NCI-H2171 (cell line): ENCODE measurements around the gene TGFA.

Experiments
- DNase-seq: peaks from one replicate; lab custom pipeline; 2025; lab: John Stamatoyannopoulos, UW

TGFA gene

GRCh38 chr2:70552501-70553333 lies 909 bp downstream of the TGFA start:
- peak; percentile 1 for DNase-seq

- no peak for DNase-seq
These were observed 2.5 kb downstream of the TGFA start for GRCh38 chr2:70551167-70551566.

- no peak for DNase-seq
These were observed 3.7 kb downstream of the TGFA start for GRCh38 chr2:70549962-70550361.

GRCh38 chr2:70549064-70549710 lies 4.4 kb downstream of the TGFA start:
- no peak for DNase-seq

- no peak for DNase-seq
These were observed 5.4 kb downstream of the TGFA start for GRCh38 chr2:70548233-70548632.

GRCh38 chr2:70546885-70547284 lies 6.7 kb downstream of the TGFA start:
- DNase-seq = no peak

GRCh38 chr2:70546376-70546775 lies 7.2 kb downstream of the TGFA start:
- DNase-seq = no peak

- DNase-seq = peak; percentile 13
These were observed 12.1 kb downstream of the TGFA start for GRCh38 chr2:70541481-70542020.

- DNase-seq = no peak
These were observed 15.8 kb downstream of the TGFA start for GRCh38 chr2:70537840-70538239.

GRCh38 chr2:70536517-70537055 lies 17.0 kb downstream of the TGFA start:
- no peak for DNase-seq

- DNase-seq = no peak
These were observed 18.1 kb downstream of the TGFA start for GRCh38 chr2:70535573-70535972.

GRCh38 chr2:70534183-70534836 lies 19.3 kb downstream of the TGFA start:
- no peak for DNase-seq

- DNase-seq = no peak
These were observed 21.2 kb downstream of the TGFA start for GRCh38 chr2:70532244-70532935.

- DNase-seq = no peak
These were observed 22.1 kb downstream of the TGFA start for GRCh38 chr2:70531419-70532086.

GRCh38 chr2:70529610-70530009 lies 24.0 kb downstream of the TGFA start:
- no peak for DNase-seq

- DNase-seq = no peak
These were observed 24.7 kb downstream of the TGFA start for GRCh38 chr2:70528929-70529328.

GRCh38 chr2:70528276-70528675 lies 25.4 kb downstream of the TGFA start:
- no peak for DNase-seq

- DNase-seq = no peak
These were observed 26.1 kb downstream of the TGFA start for GRCh38 chr2:70527447-70528080.

GRCh38 chr2:70526126-70526525 lies 27.5 kb downstream of the TGFA start:
- DNase-seq = no peak

GRCh38 chr2:70525032-70525431 lies 28.6 kb downstream of the TGFA start:
- no peak for DNase-seq
